Measurements from ENCODE around the gene PLIN5.

DNA sequence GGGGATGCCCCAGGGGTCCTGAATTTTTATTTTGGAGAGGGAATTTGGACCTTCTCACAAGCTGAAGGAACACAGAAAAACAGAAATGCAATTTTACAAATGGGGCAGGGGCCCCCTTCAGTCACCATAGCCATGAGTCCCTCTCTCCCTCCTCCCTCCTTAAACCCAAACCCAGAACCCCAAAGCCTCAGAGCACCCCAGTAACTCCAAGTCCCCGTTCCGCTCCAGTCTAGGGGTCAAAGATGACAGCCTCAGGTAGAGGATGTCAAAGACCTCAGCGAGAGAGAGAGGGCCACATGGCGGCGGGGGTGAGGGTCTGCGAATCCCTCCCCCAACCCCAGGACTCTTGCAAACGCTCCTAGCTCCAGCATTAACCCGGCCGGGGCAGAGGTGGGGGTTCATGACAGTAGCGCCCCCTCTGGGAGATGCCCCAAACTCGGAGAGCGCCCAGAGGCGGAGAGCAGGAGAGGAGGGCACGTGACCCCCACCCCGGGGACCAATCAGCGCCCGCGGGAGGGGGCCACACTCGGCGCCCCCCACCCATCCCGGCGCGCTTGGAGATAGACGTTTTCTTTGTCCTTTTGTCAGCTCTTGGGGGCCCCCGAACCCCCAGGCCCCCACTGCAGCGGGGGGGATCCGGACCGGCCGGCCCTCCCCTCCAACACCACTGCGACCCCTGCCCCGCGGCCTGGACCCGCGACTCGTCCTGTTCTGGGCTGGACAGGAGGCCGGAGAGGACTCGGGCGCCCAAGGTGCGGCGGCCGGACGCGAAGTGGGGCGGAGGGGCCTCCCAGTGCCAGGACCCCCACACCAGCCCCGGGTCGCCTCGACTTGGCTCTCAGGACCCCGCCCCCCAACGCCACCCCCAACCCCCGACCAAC lies 45.2 kb upstream of the PLIN5 start:
- TF ChIP-seq, protein P1, sequence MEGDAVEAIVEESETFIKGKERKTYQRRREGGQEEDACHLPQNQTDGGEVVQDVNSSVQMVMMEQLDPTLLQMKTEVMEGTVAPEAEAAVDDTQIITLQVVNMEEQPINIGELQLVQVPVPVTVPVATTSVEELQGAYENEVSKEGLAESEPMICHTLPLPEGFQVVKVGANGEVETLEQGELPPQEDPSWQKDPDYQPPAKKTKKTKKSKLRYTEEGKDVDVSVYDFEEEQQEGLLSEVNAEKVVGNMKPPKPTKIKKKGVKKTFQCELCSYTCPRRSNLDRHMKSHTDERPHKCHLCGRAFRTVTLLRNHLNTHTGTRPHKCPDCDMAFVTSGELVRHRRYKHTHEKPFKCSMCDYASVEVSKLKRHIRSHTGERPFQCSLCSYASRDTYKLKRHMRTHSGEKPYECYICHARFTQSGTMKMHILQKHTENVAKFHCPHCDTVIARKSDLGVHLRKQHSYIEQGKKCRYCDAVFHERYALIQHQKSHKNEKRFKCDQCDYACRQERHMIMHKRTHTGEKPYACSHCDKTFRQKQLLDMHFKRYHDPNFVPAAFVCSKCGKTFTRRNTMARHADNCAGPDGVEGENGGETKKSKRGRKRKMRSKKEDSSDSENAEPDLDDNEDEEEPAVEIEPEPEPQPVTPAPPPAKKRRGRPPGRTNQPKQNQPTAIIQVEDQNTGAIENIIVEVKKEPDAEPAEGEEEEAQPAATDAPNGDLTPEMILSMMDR (IDR thresholded peaks at IDR 0.05), result no peak
- TF ChIP-seq POLR2A (IDR thresholded peaks at IDR 0.05), result no peak
